DMS 273 (cell line): ENCODE measurements around the gene ADO.
"Not testable (repeated sequence)": the region's sequence is repeated elsewhere in the genome, so short reads cannot be mapped to it uniquely, and the experiment has no call there.

ENCODE experiments used
- DNase-seq: peaks from one replicate; lab custom pipeline; 2025; ENCODE audit not compliant: unreplicated experiment; lab: John Stamatoyannopoulos, UW

Gene ADO

DNA sequence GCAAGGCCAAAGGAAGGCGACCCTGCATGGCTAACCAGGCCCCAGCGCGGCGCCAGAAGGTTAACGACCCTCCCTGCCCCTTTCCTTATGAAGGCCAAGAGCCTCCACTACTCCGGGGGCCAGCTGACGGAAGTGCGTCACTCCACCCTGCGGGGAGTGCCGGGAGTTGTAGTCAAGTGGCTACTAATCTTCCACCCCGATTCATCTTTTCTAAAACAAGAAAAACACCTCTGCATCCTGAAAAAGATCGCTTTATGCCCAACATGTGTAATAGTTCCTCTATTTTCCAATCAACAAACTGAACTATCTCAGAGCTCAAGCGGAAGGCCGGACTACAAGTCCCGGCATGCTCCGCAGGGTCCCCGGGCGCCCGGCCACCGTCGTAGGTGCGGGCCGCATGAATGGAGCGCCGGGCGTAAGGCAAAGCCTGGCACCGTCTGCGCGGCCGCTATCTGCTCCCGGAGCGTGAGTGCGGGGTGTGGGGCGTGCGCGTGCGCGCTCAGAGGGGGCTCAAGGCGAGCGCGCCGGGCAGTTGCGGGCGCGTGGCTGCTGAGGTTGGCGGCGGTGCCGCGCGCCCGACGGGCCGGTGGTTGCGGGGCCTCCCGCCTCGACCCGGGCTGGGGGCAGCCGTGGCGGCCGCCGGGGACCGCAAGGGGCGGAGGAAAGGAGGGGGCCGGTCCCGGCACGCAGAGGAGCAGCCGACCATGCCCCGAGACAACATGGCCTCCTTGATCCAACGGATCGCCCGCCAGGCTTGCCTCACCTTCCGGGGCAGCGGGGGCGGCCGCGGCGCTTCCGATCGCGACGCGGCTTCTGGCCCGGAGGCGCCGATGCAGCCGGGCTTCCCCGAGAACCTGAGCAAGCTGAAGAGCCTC, at the start of gene ADO:
TSS of gene ADO (plus strand) at position 365 of the 875 bp plus-strand sequence. CDS start at position 705, 340 bp downstream.
- peak; percentile 91 for DNase-seq

DNA sequence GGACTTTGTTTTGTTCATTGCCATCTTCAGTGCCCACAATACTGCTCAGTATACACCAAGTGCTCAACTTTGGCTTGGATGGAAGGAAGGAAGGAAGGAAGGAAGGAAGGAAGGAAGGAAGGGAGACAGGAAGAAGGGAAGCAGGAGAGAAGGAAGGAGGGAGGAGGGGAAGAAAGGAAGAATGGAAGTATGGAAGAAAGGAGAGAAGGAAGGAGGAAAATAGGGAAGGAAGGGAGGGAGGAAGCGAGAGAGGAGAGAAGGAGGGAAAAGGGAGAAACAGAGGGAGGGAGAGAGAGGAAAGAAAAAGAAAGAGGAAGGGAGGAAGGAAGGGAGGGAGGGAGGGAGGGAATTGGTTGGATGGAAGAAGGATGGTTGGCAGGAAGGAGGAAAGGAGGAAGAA, 49.6 kb upstream of the ADO start:
- no peak for DNase-seq

DNA sequence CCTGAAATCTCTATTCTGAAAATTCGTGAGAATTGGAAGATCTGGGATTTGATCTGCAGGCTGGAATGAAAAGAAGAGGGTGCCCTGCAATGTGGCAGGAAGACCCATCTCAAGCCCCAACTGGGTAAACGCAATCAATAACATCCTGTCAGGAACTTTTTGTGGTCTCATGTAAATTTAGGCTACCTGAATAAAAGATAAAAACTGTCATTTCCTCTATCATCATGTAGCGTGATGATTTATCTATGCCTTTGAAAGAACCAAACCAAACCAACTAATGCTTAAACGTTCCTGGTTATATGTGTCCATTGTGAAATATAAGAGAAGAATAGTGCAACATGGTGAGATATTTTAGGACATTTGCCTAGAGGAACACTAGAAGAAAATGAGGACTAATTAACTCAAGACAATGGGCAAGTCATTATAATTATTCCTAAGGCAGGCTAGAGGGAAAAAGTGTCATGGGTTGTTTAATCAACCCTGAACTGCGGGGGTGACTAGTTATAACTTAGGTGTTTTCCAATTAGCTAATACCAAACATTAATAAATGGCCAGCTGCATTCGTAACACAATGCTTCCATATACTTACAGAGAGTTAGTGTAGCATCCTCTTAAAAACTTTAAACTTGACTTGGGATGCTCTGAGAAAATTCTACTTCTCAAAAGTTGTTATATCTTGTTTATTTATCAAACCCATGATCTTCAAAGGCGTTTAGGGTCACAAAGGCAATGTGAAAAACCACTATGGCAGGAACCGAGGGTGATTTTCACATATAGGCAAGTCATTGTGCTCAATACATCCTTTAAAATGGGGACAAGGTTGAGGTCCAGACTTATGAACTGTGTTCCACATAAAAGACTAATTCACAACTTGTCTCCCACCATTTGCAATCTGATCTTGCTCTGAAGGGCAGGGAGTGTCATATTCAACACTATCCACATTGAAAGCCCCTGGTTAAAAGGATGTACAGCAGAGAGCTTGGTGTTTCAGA, 48.6 kb upstream of the ADO start:
- no peak for DNase-seq

DNA sequence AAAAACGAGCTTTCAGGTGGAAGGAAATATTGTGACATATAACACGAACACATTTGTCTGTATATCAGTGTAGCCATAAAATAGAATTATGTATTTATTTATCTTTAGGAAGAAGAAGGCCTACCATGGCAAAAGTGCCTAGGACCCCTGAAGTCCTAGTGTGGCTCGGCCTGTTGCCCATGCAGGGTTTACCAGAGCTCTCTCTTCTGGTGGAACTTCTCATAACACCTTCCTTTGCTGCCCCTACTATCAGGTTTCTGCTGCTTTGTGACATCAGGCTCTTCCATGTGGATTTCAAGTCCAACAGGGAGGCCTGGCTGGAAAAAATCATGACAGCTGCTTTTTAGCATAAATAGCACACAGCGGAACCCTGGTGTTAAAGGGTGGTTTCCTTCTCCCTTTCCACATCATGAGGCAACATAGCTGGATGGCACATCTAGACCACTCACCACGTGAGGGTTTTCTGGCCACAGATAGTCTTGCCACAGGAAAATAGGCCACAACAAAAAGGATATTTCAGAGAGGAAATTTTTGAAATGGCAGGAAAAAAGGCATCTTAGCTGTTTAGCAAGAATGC, 44.8 kb upstream of the ADO start:
- DNase-seq: peak; percentile 55

DNA sequence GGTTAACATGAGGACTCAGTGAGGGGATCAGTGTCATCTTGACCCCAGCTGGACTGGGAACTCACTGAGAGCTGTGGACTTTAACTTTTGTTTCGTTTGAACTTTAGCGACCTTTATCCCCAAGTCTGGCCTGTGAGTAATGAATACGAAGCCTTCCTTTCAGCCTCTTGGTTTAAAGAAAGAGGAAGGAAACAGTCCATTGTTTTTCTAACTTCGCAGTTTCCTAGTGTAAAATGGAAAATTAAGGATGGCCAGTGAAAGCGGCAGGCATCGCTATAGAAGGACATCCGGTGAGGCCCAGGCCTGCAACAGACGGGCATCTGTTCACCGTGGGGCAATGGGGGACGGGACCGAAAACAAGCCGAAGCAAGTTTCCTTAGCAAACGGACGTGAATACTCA, 44.1 kb upstream of the ADO start:
- no peak for DNase-seq

DNA sequence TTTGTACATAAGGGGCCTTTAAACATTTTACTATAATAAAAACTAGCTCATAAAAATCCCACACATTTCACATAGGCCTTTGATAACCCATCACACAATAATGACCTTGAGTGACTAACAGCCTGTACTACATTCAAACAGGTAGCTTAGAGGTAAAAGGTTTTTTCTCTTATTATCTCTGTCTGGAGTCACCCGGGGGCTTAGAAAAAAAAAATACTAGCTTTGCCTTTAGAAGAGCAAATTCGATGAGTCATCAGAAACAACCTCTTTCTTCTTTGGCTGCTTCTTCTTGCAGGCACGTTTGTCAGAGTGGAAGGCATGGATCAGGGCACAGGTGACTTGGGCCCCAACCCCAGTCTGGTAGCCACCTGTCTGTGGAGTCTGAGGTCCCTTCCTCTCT, 43.4 kb upstream of the ADO start:
- DNase-seq: no peak

DNA sequence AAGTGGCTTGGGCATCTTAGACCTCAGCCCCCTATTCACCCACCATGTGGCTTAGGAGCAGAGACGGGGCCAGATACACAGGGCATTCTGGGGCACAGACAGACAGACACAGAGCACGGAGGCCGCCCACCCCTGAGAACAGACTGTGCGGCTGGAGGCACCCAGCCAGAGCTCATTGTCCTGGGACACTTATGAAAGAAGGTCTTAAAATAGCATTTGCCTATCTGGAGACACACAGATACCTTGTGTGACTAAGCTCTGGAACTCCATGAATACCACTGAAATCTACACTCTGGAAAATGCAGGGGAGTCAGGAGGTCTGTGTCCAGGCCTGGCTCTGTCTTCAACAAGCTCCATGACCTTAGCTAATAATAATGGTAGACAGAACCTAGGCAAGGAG, 41.4 kb upstream of the ADO start:
- DNase-seq: no peak

DNA sequence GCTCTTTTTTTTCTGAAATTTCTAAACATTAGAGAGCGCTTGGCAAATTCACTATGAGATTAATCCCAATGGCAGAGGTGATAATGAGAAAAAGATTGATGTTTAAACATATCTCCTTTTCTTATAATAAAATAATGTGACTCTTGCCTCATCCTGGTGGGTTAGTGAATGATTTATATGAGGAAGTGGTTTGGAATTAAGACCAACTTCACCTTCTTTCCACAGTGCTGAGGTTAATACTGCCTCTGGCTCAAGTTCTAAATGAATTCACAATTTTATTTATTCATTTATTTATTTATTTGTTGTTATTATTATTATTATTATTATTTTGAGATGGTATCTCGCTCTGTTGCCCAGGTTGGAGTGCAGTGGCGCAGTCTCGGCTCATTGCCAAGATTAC, 40.5 kb upstream of the ADO start:
- DNase-seq: no peak

DNA sequence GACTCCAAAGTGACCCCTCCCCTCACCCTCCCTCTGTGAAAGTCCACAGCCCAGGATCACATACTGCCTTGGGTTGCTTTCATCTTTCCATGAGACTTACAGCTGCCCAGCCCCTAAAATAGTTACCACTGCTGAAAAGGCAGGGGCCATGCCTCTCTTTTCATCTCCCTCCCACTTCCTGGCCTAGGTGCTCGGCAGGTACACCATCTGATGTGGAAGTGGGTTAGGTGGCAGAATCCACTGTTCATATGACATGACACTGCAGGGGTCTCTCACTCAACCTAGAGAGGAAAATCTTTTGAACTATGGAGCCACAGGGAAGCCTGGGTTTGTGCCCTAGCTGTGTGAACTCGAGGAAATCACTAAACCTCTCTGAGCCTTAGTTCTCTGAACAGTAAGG, 38.8 kb upstream of the ADO start:
- DNase-seq: no peak

DNA sequence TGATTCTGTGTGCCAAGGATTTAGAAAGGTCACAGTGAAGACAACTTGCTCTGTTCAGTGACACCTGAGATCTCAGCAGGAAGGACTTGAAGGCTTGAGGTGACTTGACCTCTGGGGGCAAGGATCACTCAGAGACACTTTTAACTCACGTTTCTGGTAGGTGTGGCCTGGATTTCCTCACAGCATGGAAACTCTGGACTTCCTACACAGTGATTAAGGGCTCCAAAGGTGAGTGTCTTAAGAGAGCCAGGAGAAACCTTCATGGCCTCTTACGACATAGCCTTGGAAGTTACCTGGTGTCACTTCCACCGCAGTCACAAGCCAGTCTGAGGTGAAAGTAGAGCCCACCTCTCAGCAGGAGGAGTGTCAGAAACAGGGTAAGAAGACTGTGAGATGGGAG, 38.1 kb upstream of the ADO start:
- no peak for DNase-seq

DNA sequence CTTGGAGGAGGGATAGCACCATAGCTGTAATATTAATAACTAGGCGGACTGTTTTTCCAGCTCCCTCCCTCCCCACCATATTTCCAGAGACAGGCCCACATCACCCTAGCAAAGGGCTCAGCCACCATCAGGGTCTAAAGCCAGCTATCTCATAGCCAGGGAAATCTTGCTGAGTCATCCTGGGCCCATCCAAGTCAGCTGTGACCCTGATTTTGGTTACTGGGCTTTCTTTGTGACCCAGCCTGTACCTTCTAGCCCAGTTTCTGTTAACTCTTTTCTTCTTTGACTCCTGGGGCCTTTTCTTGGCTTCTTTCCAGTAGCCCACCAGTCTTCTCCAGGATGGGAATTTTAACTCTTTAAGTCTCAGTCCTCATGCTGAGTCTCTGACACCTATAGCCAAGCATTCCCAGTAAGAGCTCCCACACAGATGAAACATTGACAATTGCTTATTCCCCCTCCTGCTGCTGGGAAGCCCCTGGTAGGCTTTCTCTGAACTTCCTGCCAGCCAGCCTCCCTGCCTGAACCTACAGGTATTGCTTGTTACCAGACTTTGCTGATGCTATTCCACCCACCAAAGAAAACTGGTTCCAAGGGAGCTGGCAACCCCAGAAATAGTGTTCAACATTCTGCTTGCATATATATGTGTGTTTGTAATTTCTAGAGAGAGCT, 34.8 kb upstream of the ADO start:
- peak; percentile 2 for DNase-seq

DNA sequence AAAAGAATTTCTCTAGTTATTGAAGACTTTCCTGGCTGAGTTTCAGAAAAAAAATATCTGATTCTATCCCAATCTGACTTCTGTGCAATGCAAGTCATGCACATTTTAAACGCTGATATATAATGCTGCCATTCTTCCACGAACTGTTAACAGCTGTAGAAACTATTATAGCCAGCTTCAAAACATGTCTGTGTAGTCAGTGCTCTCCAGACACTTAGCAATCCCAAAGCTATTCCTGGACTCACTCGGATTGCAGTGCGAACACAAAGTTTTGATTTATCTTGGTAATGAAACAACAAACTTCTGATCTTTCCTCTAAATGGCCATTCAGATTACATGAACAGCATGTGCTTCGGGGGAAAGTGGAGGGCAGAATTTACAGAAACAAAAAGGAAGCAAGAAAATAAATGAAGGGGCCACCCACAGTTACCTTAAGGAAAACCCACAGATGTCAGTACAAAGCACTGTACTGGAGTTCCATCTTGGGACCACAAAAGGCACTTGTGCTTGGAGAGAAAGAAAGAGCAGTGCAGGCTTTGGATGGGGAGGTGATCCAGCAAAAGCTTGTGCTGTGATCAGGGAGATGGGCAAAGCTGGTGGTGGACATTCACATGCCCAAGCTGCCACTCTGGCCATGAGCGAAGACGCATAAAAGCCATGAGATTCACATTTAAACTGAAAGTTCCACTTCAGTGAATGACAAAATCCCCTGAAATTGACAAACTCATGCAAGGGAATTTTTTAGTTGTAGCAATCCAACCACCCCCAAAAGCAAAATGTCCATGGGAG, 32.1 kb upstream of the ADO start:
- DNase-seq: no peak

DNA sequence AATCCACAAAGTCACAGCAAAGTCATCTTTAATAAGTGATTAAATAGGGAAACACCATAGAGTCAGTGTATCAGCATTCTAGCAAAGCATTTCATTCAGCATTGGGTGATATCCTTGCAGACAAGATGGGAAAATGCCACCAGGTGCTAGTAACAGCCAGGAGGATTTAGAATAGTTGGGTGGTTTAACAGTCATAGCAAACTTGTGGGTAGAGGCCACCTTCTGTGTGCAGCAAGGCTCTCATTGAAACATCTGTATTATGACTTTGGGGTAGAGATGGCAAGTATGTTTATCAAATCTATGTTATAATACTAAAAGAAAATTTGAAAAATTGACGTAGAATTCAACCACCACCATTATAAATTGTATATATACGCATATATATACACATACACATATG, 26.4 kb upstream of the ADO start:
- no peak for DNase-seq

DNA sequence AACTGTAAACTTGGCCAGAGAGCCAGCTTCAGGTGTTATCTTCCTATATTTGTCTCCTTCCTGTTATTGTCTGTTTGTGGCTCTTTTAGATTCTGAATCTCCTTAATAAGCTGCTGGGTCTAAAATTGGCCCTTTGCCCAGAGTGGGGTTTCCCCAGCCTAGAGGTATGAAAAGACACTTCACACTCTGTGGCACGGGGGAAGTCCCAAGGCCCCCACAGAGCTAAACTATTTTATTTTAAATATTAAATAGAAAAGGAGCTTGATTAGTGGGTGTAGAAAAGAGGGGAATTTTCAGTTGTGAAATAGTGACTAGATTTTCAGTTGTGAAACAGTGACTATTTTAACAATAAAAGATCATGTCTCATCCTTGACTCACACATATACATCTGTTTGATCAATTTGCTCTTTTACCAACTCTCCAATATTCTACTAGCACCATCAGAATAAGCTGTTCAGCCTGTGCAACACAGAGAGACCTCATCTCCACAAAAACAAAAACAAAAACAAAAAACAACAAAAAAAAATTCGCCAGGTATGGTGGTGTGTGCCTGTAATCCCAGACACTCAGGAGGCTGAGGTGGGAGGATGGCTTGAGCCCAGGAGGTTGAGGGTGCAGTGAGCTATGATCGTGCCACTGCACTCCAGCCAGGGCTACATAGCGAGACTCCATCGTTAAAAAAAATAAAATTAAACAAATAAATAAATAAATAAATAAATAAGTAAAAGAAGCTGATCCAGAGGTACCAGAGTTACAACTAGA, 24.9 kb upstream of the ADO start:
- no peak for DNase-seq

DNA sequence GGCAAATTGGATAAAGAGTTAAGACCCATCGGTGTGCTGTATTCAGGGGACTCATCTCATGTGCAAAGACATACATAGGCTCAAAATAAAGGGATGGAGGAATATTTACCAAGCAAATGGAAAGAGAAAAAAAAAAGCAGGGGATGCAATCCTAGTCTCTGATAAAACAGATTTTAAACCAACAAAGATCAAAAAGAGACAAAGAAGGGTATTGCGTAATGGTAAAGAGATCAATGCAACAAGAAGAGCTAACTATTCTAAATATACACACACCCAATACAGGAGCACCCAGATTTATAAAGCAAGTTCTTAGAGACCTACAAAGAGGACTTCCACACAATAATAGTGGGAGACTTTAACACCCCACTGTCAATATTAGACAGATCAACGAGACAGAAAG, 20.0 kb upstream of the ADO start:
- DNase-seq: not testable (repeated sequence)

DNA sequence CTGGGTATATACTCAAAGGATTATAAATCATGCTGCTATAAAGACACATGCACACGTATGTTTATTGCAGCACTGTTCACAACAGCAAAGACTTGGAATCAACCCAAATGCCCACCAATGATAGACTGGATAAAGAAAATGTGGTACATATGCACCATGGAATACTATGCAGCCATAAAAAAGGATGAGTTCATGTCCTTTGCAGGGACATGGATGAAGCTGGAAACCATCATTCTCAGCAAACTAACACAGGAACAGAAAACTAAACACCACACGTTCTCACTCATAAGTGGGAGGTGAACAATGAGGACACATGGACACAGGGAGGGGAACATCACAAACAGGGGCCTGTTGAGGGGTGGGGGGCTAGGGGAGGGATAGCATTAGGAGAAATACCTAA, 16.2 kb upstream of the ADO start:
- not testable (repeated sequence) for DNase-seq

DNA sequence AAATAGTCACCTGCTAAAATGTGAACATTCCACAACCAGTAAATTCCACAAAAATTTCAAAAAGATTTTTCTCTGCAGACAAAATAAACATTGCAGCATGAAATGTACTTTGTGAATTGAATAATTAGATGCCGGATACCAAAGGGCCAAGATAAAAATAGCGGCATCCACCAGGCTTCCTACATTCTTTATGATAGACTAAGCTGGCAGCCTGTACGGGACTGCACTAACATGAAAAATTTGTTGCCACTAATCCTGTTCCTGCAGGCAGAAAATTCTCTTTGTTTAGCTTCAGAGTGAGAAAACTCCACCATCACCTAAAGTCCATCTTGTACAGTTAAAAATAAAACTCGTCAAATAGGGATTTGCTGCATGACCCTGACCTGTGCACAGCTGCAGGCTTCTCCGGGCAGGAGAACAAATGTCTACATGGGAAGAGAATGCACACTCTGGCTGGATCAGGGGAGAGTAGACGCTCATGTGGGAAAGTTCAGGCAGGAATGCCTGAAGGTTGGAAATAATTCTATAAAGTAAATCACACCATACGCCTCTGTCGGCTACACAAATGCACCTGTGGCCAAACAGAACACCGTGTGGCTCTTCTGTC, 15.6 kb upstream of the ADO start:
- no peak for DNase-seq

DNA sequence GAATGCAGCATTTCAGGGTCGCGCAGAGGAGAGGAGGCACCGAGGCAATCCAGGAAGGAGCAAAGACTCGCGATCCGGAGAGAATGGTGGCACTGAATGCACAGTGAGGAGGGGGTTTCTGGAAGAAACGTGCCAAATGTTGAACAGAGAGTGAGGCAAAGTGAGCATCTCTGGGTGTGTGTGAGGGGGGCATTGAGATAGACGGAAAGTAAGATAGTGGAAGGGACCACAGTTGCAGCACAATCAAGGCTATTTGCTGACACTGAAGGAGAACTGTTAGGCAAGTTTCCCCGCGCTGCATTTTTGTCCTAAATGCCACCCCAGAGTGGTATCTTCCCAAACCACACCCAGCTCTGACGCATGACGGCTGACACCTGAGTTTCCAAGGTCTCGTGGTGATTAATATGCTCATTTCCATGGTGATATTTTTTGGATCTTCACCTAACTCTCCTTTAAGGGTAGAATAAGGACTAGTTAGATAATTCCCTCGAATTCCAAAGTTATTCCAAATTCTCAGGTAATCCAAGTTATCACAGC, 14.4 kb upstream of the ADO start:
- no peak for DNase-seq

DNA sequence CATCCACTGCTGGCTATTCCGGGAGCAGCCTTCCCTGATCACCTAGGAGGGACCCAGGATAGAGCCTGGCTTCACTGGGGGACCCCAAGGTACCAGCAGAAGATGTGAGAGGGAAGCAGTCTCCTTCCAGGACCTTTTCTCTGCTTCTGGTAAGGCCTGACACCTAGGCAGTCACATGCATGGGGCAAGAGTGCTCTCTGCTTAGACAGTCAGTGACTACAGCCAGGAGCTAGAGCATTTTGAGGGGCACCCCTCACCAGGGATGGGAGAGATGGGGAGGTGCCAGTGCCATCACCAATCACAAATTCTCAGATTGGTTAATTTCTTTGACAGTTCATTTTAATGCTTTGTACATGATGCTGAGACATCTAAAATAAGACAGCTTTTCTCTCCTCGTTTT, 13.9 kb upstream of the ADO start:
- DNase-seq: no peak
